Fibroblast of villous mesenchyme (primary cell): Measurements from ENCODE around the gene COPS6. TPM values are rescaled to one million over a fixed set of nuclear protein-coding genes. Genes with fewer than 3 reads are reported as not detected.

Experiments used
- DNase-seq: peaks from one replicate; pipeline ENCODE4 v3.0.0-alpha.2; 2010; ENCODE audit warnings: low read depth
- H3K4me3 ChIP-seq: 2 replicates; pipeline ENCODE4 v1.5.1; 2011; ENCODE audit warnings: low read depth, mild to moderate bottlenecking, low read length
- CTCF ChIP-seq: IDR thresholded peaks from 2 replicates; pipeline ENCODE4 v1.5.1; 2012; ENCODE audit warnings: low read depth, mild to moderate bottlenecking, low read length; ENCODE audit not compliant: insufficient read depth
- small RNA-seq: library from RNA; depleted of rRNA; stranded (forward); fragments of <200 nt; gene quantifications from one replicate; pipeline ENCODE3, GENCODE V24; 2012
- total RNA-seq: library from RNA; depleted of rRNA; stranded (reverse); fragments of >200 nt; gene quantifications from 2 replicates; pipeline ENCODE4 v1.2.3, GENCODE V29; 2012

Gene COPS6
- total RNA-seq, 1 donor, result 104 TPM

GRCh38 chr7:100132126-100132525 is 43.4 kb downstream of the COPS6 start:
- no peak for DNase-seq
- no peak for TF ChIP-seq CTCF
- H3K4me3 ChIP-seq, result no peak overlapping the region

GRCh38 chr7:100132697-100133151 is 44.0 kb downstream of the COPS6 start:
- peak; percentile 98 for TF ChIP-seq CTCF
- no peak overlapping the region for H3K4me3 ChIP-seq
- peak; percentile 69 for DNase-seq

- no peak for DNase-seq
- H3K4me3 ChIP-seq, result no peak overlapping the region
- TF ChIP-seq CTCF, result no peak
Measured at GRCh38 chr7:100137851-100138760, 49.3 kb downstream of the COPS6 start.

- TF ChIP-seq CTCF, result no peak
Measured at GRCh38 chr7:100141555-100141949, 52.8 kb downstream of the COPS6 start.

More at GRCh38 chr7:100141555-100141949, 52.8 kb downstream of the COPS6 start:
- H3K4me3 ChIP-seq, result no peak overlapping the region
- DNase-seq, result no peak

Small RNA genes lying within 50 kb of the gene (small RNA-seq; reads per million reads assigned to genes)
- gene MIR106B, result 8,771 reads per million, percentile 100 among the genes with 10 or more reads in this experiment
- 3,326 reads per million, percentile 100 among the genes with 10 or more reads in this experiment for gene MIR25
- 6,689 reads per million, percentile 100 among the genes with 10 or more reads in this experiment for gene MIR93

Other genes starting within 250 kb of the COPS6 start
- 0.32 TPM in 1 of 2 replicates, not detected in the other for gene OR2AE1, start 211.9 kb upstream of the COPS6 start, total RNA-seq
- 17.7 and 27.2 TPM in 2 replicates for gene TRIM4, start 169.4 kb upstream of the COPS6 start, total RNA-seq
- gene GJC3, start 159.3 kb upstream of the COPS6 start, total RNA-seq, result not detected in 2 replicates
- gene AZGP1, start 112.9 kb upstream of the COPS6 start, total RNA-seq, result not detected in 2 replicates
- gene ZKSCAN1, start 73.4 kb upstream of the COPS6 start, total RNA-seq, result 29.6 and 41.9 TPM in 2 replicates
- gene ZSCAN21, start 39.2 kb upstream of the COPS6 start, total RNA-seq, result 9.0 and 11.7 TPM in 2 replicates
- 32.2 and 32.8 TPM in 2 replicates for gene ZNF3, start 7.2 kb upstream of the COPS6 start, total RNA-seq
- gene MCM7, start 12.4 kb downstream of the COPS6 start, total RNA-seq, result 73.8 and 77.7 TPM in 2 replicates
- gene AP4M1, start 12.7 kb downstream of the COPS6 start, total RNA-seq, result 16.1 and 16.4 TPM in 2 replicates
- gene TAF6, start 30.4 kb downstream of the COPS6 start, total RNA-seq, result 50.9 and 54.4 TPM in 2 replicates
- gene CNPY4, start 30.7 kb downstream of the COPS6 start, total RNA-seq, result 23.2 and 40.2 TPM in 2 replicates
- 1.7 and 4.2 TPM in 2 replicates for gene MBLAC1, start 38.0 kb downstream of the COPS6 start, total RNA-seq
- 65.2 and 81.5 TPM in 2 replicates for gene LAMTOR4, start 59.9 kb downstream of the COPS6 start, total RNA-seq
- 11.9 and 14.2 TPM in 2 replicates for gene TRAPPC14, start 69.8 kb downstream of the COPS6 start, total RNA-seq
- gene GAL3ST4, start 79.6 kb downstream of the COPS6 start, total RNA-seq, result 1.9 and 2.2 TPM in 2 replicates
- 0.43 and 2.9 TPM in 2 replicates for gene GPC2, start 88.4 kb downstream of the COPS6 start, total RNA-seq
- gene STAG3, start 88.9 kb downstream of the COPS6 start, total RNA-seq, result under 0.01 and 0.64 TPM in 2 replicates
- gene PVRIG, start 131.0 kb downstream of the COPS6 start, total RNA-seq, result not detected in 2 replicates
- under 0.01 TPM in 1 of 2 replicates, not detected in the other for gene SPDYE3, start 218.7 kb downstream of the COPS6 start, total RNA-seq